Measurements from ENCODE around the gene MERTK.

Gene MERTK

GRCh38 chr2:112048887-112049286, 150.5 kb downstream of the MERTK start:
- TF ChIP-seq GATA2 (IDR thresholded peaks at IDR 0.05; ENCODE audit: low read depth, low read length) (no peak), GATA3 (IDR thresholded peaks at IDR 0.05; ENCODE audit: low read depth, low read length) (no peak)

- no peak for TF ChIP-seq GATA3 (IDR thresholded peaks at IDR 0.05; ENCODE audit: low read depth, low read length)
- TF ChIP-seq GATA2 (IDR thresholded peaks at IDR 0.05; ENCODE audit: low read depth, low read length), result no peak
Observed at GRCh38 chr2:112050316-112050715, 151.9 kb downstream of the MERTK start.

DNA sequence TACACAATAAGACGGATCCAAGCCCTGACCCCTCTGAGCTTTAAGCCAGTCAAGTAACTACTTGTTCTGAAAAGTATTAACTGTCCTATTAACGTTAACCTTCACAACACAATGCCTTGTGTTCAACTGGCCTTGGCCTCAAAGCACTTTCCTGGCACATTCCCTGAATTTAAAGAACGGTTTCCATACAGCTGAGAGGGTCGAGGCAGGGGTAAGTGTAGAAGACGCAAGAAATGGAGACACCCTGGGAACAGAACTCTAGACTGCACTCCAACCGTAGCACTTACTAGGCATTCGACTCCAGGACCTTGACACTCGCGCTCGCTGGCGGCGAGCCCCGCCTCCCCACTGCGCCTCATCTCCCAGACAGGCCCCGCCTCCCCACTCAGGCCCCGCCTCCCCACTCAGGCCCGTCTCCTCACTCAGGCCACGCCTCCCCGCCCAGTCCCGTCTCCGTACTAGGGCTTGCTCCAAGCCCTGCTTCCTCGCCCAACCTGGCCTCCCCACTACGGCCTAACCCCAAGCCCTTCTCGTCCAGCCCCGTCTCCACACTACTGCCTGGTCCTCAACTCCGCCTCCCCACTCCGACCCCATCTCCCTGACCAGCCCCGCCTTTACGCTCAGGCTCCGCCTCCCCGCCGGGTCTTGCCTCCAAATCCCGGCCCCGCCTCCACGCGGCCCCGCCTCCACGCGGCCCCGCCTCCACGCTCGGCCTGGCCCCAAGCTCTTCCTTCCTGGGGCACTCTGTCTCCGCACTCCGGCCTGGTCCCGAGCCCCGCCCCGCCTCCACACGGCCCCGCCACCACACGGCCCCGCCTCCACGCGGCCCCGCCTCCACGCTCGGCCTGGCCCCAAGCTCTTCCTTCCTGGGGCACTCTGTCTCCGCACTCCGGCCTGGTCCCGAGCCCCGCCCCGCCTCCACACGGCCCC, 155.8 kb downstream of the MERTK start:
- no peak for TF ChIP-seq GATA2 (IDR thresholded peaks at IDR 0.05; ENCODE audit: low read depth, low read length)
- TF ChIP-seq GATA3 (IDR thresholded peaks at IDR 0.05; ENCODE audit: low read depth, low read length), result no peak

GRCh38 chr2:112054847-112055729, 156.7 kb downstream of the MERTK start, which contains the start of gene TMEM87B:
Gene TMEM87B (plus strand): TSS chr2:112055269. CDS start chr2:112055592, 323 bp downstream.
- TF ChIP-seq GATA2 (IDR thresholded peaks at IDR 0.05; ENCODE audit: low read depth, low read length) (no peak), GATA3 (IDR thresholded peaks at IDR 0.05; ENCODE audit: low read depth, low read length) (no peak)

- TF ChIP-seq GATA3 (IDR thresholded peaks at IDR 0.05; ENCODE audit: low read depth, low read length) (no peak), GATA2 (IDR thresholded peaks at IDR 0.05; ENCODE audit: low read depth, low read length) (no peak)
Observed at GRCh38 chr2:112055730-112056625, 157.6 kb downstream of the MERTK start.

- TF ChIP-seq GATA3 (IDR thresholded peaks at IDR 0.05; ENCODE audit: low read depth, low read length), result no peak
Observed at GRCh38 chr2:112056626-112056987, 158.2 kb downstream of the MERTK start.

DNA sequence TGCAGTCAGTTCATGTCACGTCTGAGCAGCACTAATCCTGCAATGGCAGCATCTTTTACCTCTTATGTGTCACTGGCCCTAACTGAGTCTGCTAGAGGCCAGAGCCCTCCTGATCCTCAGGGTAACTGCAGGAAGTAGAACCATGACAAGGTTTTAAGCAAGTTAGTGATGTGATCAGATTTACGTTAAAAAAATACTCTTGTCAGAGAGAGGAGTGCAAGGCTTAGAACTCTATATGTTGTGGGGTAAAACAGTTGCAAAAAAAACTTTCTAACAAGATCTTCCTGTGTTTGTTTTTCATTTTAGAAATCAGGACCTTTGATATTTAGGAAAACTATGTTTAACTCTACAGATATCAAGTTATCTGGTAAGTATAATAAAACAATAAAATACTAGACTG, 161.3 kb downstream of the MERTK start:
- TF ChIP-seq GATA3 (IDR thresholded peaks at IDR 0.05; ENCODE audit: low read depth, low read length) (no peak), GATA2 (IDR thresholded peaks at IDR 0.05; ENCODE audit: low read depth, low read length) (no peak)

DNA sequence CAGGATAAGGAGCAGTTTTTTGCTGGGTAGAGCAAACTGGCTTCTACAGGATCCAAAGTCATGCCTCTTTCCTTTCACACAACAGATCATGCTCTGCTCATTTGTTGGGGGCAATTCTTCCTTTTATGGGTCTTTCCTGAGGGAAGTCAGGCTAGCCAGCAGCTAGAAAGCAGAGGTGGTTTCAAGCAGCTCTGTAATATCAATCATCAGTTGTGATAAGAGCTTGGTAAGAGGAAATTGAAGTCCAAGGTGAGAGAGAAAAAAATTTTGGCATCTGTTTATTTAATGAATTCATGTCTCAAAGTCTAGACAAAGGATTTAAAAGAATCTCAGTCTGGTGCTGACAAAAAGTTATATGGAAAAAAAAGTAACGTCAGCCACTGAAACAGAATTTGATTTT, 162.9 kb downstream of the MERTK start:
- TF ChIP-seq GATA2 (IDR thresholded peaks at IDR 0.05; ENCODE audit: low read depth, low read length) (no peak), GATA3 (IDR thresholded peaks at IDR 0.05; ENCODE audit: low read depth, low read length) (no peak)

DNA sequence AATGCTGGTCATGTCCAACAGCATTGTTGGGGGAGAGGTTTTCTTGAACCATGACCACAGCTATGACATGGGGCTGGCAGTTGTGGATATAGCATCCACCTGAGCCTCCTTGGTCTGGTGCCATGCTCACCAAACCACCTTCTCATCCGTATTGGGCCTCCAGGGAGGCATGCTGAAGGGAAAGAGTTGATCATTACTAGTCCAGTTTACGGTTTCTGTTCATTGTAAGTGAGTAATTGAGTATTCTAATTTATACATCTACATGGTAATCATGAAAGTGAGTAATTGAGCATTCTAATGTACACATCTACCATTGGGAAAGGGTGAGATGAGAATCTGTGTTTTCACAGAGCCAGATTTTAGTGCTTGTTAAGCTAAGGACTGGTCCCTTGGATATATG, 163.4 kb downstream of the MERTK start:
- TF ChIP-seq GATA3 (IDR thresholded peaks at IDR 0.05; ENCODE audit: low read depth, low read length), result no peak
- no peak for TF ChIP-seq GATA2 (IDR thresholded peaks at IDR 0.05; ENCODE audit: low read depth, low read length)

DNA sequence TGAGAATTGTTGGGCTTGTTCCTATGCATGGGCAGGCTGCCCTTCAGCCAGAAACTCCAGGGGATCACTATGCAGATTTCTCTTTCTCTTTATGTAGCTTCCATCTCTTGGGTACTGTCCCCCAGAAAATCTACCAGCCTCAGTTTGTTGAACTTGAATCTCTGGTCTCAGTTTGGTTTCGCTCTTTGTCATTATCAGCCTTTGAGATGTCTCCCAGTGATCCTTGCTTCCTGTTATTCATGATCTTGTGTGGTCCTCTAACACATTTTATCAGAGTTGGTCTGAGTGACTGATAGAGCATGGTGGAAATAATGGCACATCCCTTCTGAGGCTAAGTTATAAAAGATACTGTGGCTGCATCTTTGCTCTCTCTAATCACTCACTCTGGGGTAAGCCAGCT, 164.5 kb downstream of the MERTK start:
- TF ChIP-seq GATA3 (IDR thresholded peaks at IDR 0.05; ENCODE audit: low read depth, low read length) (no peak), GATA2 (IDR thresholded peaks at IDR 0.05; ENCODE audit: low read depth, low read length) (no peak)

GRCh38 chr2:112065486-112065885, 167.1 kb downstream of the MERTK start:
- TF ChIP-seq GATA2 (IDR thresholded peaks at IDR 0.05; ENCODE audit: low read depth, low read length), result no peak
- TF ChIP-seq GATA3 (IDR thresholded peaks at IDR 0.05; ENCODE audit: low read depth, low read length), result no peak

GRCh38 chr2:112065966-112066365, 167.6 kb downstream of the MERTK start:
- TF ChIP-seq GATA3 (IDR thresholded peaks at IDR 0.05; ENCODE audit: low read depth, low read length) (no peak), GATA2 (IDR thresholded peaks at IDR 0.05; ENCODE audit: low read depth, low read length) (no peak)

DNA sequence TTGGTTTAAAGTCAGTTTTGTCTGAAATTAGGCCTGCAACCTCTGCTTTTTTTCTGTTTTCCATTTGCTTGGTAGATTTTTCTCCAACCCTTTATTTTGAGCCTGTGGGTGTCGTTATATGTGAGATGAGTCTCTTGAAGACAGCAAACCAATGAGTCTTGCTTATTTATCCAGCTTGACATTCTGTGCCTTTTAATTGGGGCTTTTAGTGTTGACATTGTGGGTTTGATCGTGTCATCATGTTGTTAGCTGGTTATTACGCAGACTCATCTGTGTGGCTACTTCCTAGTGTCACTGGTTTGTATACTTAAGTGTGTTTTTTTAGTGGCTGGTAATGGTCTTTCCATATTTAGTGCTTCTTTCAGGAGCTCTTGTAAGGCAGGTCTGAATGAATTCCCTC, 175.5 kb downstream of the MERTK start:
- no peak for TF ChIP-seq GATA3 (IDR thresholded peaks at IDR 0.05; ENCODE audit: low read depth, low read length)
- no peak for TF ChIP-seq GATA2 (IDR thresholded peaks at IDR 0.05; ENCODE audit: low read depth, low read length)

DNA sequence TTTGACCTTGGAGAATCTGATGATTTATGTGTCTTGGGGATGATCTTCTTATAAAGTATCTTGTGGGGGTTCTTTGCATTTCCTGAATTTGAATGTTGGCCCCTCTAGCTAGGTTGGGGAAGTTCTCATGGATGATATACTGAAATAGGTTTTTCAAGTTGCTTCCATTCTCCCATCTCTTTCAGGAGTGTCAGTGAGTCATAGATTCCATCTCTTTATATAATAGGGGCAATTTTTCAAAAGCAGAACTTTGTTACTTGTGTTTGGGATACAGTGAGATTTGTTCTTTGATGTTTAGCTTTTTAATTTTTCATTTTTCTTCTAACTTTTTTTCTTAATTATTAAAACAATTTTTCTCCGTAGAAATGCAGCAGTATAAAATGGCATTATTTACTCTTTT, 176.1 kb downstream of the MERTK start:
- TF ChIP-seq GATA2 (IDR thresholded peaks at IDR 0.05; ENCODE audit: low read depth, low read length), result no peak
- TF ChIP-seq GATA3 (IDR thresholded peaks at IDR 0.05; ENCODE audit: low read depth, low read length), result no peak

Measured in SH-SY5Y (cell line).